GDM1 (cell line): Measurements from ENCODE around the gene CLPTM1L.
"Not testable (repeated sequence)": the region's sequence is repeated elsewhere in the genome, so short reads cannot be mapped to it uniquely, and the experiment has no call there.

Experiments
- DNase-seq: peaks from one replicate; lab custom pipeline; 2025; lab: John Stamatoyannopoulos, UW

Gene CLPTM1L

GRCh38 chr5:1276930-1277329 lies 68.0 kb downstream of the CLPTM1L start:
- DNase-seq, result no peak

- not testable (repeated sequence) for DNase-seq
Observed at GRCh38 chr5:1275397-1276391, 69.2 kb downstream of the CLPTM1L start.

- no peak for DNase-seq
Observed at GRCh38 chr5:1274471-1274870, 70.4 kb downstream of the CLPTM1L start.

GRCh38 chr5:1273745-1274144 lies 71.2 kb downstream of the CLPTM1L start:
- DNase-seq, result no peak

- no peak for DNase-seq
Observed at GRCh38 chr5:1272201-1272600, 72.7 kb downstream of the CLPTM1L start.

- DNase-seq, result no peak
Observed at GRCh38 chr5:1270933-1271914, 73.7 kb downstream of the CLPTM1L start.

- no peak for DNase-seq
Observed at GRCh38 chr5:1270426-1270825, 74.5 kb downstream of the CLPTM1L start.

GRCh38 chr5:1268666-1269065 lies 76.2 kb downstream of the CLPTM1L start:
- no peak for DNase-seq

- DNase-seq, result no peak
Observed at GRCh38 chr5:1268056-1268455, 76.8 kb downstream of the CLPTM1L start.
